ENCODE measurements around the gene FAM120B.
"Not testable (repeated sequence)": the region's sequence is repeated elsewhere in the genome, so short reads cannot be mapped to it uniquely, and the experiment has no call there.

The FAM120B gene

DNA sequence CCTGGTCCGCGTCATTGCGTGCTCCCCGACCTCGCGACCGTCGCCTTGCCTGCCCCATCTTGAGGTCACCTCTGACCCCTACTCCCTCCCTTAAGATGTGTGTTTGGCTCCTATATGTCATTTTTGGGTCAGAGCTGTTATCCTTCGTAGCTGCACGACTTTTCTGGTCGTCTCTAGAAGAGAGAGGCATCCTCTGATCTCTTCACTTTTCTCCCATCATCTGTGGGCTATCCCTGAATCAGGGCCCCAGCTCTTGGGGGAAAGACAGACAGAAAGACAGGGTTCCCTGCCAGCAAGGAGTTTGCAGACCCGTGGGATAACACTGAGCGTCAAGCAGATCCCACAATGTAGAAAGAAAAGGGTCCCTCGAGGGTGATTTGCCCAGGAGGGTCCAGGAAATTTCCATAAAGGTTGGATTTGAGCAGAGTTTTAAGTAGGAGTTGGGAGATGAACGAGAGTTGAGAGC is 555 bp downstream of the FAM120B start:
- no peak for DNase-seq

DNA sequence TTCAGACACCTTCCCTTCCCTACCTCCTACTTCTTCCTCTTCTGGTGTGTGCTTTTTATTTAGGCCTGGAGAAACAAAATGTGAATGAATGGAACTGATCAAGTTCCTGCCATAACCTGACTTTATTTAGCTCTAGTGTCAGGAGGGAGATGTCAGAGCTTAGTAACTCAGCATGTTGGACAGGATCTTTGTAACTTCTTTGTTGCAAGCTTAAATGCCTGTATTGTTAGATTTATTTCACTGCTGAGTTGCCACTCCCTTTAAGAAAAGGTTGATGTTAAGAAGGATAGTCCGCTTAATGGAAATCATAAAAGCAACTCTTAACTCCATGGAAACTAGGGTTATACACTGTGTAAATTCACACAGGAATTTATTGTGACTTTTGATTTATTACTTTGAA is 2.2 kb downstream of the FAM120B start:
- no peak for DNase-seq

DNA sequence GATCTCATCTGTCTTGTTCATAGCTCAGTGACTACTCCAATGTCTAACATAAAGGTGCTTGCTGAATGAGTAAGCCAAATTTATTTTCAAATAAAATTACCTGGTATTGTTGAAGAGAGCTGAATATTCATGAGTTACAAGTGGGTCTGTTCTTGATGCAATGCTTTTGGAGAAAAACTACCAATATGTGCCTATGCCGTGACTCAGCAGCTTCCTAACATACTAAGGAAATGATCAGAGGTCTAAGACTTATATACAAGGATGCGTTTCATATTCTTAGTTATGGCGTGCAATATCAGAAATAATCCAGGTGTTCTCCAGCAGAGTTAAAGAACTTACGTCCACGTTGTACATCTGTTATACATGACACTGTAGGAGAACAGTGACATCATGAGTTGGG is 5.1 kb downstream of the FAM120B start:
- DNase-seq: no peak

DNA sequence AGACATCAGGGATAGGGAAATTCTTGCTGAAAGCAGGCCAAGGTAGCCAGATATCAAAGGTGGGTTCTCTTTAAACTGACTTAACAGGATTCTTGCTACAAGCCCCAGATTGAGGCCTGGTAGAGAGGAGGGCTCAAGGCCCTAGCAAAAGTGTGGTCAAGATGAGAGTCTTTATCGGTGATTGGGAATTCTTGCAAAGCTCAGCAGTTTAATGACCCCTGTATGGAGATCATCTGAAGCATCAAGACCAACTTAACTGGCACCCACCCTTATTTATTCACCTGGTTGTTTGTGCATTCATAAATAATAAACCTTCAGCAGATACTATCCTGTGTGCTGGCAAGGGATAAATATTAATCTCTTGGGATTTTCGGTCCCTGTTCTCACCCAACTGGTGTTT is 6.3 kb downstream of the FAM120B start:
- DNase-seq: no peak

DNA sequence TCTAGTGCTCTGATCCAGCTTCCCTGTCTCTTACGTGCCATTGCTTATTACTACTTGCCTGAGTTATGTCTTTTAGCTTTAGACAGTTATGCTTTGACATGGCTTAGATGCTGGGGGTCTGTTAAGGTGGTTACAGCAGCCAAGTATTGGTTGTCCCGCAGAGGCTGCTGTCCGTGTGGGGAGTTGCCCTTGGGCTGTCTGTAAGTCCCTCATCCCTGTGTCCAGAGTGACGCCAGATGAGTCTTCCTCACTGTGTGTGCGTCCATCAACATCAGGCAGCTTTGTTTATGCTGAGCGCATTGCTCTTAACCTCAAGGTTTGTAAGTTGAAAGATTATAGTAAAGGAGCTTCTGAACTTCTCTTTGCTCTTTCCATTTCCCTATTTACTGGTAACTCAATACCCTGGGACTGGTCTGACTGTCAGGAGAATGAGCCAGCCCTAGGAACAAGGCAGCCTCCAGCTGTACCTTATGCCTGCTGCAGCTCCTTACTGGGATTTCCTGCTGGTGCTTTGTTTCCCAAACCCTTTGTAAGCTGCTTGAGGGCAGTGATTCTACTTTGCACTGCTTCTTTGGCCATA is 7.2 kb downstream of the FAM120B start:
- DNase-seq: no peak

DNA sequence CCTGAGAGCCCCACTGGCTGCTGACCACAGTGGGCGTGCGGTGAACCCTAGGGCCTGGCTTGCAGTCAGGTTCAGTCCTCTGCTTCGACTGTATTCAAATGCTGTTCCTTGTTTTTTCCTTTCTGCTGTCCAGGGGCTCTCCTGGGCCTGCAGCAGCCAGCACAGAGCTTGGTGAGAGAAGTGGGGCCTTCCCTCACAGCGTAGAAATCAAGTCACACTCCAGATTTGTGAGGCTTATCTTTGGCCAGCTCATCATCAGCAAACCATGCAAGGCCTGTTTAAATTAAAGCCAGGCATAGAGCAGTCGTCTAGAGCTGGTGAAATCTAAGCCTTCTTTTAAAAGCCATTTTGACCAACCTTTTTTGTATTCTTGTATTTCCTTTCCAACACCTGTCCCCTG is 8.4 kb downstream of the FAM120B start:
- DNase-seq: no peak

DNA sequence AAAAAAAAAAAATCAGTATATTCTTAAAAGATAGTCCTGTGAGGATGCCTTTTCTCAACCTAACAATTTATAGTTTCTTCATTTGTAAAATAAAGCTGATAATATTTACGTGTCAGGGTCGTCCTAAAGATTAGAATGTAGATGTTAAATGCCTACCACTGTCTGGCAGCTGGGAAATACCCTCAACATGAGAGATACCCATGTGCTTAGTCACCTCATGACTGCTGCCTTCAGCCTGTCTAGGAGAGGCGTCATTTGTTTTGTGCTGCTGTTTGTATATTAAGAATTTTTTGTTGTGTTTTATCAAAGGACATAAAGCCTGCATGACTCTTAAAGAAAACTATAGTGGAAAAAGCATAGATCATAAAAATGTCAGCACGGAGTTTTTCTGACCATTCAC is 9.5 kb downstream of the FAM120B start:
- no peak for DNase-seq

DNA sequence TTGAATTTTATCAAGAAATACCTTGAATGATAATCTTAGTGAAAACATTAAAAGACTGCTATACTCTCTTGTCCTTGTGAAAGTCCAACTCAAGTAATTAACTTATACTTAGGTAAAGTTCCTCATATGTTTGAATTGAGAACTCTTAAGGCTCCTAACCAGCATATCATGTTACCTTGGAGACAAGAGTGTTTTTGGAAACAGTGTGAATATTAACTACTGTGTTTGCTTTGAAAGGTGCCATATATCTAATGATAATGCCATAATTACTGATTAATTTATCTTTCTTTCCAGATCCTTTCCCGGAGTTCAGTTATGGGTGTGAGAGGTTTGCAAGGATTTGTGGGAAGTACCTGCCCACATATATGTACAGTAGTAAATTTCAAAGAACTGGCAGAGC is 10.5 kb downstream of the FAM120B start:
- no peak for DNase-seq

DNA sequence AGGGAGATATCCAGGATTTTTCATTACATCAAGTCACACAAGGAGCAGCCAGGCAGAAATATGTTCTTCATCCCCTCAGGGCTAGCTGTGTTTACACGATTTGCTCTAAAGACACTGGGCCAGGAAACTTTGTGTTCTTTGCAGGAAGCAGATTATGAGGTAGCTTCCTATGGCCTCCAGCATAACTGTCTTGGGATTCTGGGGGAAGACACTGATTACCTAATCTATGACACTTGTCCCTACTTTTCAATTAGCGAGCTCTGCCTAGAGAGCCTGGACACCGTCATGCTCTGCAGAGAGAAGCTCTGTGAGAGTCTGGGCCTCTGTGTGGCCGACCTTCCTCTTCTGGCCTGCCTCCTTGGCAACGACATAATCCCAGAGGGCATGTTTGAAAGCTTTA is 11.2 kb downstream of the FAM120B start:
- DNase-seq: no peak

DNA sequence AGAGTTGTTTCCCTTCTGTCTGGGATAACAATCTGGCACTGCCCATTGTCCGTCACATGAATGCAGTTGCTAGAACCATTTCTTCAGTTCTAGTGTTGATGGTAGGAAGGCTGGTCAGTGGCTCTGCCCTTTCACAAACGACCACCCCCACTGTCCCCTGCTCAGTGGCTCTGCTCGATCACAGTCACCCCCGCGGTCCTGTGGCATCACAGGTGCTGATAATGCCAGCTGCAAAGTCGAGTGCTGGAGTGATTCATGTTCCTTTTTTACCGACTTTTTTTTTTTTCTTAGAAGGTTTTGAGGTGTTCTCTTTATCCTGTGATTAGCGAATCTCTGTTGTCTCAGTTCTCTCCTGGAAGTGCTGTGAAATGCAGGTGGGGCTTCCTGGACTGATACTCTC is 22.8 kb downstream of the FAM120B start:
- DNase-seq: no peak

DNA sequence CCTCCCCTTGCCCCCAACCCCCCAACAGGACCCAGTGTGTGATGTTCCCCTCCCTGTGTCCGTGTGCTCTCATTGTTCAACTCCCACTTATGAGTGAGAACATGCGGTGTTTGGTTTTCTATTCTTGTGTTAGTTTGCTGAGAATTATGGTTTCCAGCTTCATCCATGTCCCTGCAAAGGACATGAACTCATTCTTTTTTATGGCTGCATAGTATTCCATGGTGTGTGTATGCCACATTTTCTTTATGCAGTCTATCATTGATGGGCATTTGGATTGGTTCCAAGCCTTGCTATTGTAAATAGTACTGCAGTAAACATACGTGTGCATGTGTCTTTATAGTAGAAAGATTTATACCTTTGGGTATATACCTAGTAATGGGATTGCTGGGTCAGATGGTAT is 28.6 kb downstream of the FAM120B start:
- not testable (repeated sequence) for DNase-seq

DNA sequence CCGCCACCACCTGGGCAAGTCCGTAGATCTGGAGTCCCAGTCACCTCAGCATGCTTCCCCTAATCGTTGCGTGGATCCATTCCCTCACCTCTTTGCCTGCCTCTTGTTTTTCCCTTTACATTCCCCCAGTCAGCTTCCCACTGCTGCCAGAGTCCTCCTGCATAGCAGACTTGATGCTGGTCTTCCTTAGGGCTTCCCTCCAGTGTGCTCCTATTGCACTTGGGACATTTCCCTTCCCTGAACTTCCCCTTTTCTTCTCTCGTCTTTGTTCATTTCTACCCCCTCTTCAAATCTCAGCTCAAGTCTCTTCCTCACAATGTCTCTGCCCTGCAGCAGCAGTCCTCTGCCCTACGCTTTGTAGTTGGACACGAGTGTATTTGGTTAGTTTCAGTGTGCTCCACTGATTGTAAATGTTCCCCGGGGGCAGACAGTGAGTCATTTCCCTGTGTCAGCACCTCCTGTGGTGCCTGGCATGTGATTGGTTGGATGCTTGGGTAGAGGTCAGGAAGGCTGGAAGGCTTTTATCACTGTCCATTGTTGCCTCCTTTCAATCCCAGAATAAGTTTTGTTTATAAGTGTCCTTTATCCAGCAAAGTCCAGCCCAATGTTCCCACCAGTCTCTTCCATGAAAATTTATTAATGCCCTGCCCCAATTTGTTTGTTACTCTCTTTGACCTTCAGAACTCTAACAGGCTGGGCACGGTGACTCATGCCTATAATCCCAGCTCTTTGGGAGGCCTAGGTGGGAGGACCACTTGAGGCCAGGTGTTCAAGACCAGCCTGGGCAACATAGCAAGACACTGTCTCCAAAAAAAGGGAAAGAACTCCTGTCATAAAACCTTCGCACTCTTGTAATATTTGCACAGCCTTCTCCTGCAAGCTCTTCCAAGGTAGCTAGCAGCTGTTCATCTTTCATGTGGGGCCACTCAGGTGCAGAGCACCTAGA is 38.3 kb downstream of the FAM120B start:
- DNase-seq: no peak

DNA sequence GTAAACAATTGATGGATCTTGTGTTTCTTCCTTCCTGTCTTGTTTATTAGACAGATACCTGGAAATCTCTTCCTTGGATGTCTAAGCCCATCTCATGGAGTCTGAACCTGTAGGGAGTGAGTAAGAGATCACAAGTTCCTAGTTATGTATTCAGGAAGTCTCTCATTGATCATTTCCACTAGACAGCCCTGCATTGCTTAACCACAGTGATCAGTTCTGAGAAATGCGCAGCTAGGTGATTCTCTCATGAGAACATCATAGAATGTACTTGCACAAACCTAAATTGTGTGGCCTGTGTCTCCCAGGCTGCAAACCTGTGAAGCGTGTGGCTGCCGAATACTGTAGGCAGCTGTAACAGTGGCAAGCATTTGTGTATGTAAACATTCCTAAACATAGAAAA is 39.1 kb downstream of the FAM120B start:
- no peak for DNase-seq

DNA sequence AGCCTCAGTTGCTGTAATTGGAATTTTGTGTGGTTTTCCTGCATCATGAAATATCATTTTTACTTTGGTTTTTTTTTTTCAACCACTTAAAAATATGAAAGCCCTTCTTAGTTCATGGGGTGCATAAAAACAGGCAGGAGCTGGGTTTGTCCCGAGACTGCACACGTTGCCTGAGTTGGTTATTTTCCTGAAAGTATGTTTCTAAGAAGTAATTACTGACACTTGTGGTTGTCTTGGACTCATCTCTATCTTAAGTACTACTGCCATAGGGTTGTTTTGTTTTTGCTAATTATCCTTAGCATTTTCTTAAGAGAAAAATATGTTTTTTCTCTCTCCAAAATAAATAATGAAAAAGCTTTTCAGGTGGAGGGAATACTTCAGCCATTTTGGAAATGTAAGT is 40.1 kb downstream of the FAM120B start:
- no peak for DNase-seq

DNA sequence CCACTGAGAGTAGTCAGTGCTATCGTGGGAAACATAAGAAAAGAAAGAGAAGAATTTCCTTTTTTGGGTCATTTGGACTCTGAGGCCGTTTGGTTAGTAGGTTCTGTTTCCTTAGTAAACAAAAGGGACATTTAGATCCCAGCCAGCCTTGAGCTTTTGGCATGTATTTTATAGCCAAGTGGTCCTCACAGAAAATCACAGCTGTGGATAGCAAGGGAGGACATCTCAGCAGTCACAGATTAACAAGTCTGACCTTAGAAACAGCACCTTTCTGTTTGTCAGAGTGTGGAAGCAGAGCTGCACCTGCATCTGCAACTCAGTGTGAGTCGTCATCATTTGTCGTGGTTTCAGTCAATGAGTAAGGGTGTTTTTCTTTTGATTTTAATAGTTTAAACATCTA is 40.5 kb downstream of the FAM120B start:
- DNase-seq: no peak

DNA sequence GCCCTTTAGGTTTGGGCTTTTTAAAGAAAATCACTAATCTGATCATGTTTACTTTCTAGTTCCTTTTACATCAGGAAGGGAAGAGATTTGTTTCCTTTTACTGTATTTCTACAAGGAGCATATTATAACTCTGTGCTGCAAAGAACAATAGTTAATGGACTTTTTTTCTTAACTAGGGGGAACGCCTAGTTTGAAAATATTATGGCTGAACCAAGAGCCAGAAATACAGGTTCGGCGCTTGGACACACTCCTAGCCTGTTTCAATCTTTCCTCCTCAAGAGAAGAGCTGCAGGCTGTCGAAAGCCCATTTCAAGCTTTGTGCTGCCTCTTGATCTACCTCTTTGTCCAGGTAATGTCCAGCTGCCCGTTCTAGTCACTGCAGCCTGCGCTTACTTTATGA is 41.4 kb downstream of the FAM120B start:
- no peak for DNase-seq

DNA sequence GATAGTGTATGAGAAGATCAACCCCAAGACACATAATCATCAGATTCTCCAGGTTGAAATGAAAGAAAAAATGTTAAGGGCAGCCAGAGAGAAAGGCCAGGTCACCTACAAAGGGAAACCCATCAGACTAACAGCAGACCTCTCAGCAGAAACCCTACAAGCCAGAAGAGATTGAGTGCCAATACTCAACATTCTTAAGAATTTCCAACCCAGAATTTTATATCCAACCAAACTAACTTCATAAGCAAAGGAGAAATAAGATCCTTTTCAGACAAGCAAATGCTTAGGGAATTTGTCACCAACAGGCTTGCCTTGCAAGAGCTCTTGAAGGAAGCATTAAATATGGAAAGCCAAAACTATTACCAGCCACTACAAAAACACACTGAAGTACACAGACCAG is 44.9 kb downstream of the FAM120B start:
- not testable (repeated sequence) for DNase-seq

DNA sequence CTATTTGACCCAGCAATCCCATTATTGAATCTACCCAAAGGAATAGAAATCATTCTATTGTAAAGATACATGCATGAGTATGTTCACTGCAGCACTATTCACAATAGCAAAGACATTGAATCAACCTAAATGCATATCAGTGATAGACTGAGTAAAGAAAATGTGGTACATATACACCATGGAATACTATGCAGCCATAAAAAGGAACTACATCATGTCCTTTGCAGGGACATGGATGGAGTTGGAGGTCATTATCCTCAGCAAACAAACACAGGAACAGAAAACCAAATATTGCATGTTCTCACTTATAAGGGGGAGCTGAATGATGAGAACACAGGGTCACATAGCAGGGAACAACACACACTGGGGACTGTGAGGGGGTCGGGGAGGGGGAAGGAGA is 48.6 kb downstream of the FAM120B start:
- DNase-seq: not testable (repeated sequence)

DNA sequence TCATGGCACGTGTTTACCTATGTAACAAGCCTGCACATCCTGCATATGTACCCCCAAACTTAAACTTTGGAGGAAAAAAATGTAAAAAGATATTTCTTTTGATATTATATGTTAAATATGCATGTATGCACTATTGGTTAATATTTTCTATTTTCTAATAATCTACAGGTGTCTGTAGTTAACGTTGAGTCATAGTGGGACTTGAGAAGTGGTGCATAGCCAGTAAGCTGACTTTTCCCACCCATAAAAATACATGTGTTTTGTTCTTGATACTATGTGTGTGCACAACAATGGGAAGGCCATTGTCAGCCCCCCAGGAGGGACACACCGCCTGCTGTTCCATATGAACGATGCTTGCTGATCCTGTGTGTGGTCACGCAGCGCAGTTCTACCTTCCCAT is 49.1 kb downstream of the FAM120B start:
- DNase-seq: no peak

DNA sequence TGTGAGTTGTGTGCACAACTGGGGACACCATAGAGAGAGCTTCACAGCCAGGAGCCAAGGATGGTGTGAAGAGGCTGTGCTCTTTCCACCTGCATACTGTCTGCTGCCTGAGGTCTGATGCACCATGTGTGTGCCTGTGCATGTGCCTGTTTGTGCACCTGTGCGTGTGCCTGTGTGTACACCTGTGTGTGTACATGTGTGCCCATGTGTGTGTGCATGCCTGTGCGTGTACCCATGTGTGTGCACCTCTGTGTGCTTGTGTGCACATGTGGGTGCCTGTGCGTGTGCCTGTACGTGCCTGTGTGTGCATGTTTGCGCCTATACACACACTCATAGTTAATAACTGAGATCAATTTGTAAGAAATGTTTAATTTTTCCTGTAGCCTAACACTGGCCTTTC is 51.3 kb downstream of the FAM120B start:
- DNase-seq: no peak

DNA sequence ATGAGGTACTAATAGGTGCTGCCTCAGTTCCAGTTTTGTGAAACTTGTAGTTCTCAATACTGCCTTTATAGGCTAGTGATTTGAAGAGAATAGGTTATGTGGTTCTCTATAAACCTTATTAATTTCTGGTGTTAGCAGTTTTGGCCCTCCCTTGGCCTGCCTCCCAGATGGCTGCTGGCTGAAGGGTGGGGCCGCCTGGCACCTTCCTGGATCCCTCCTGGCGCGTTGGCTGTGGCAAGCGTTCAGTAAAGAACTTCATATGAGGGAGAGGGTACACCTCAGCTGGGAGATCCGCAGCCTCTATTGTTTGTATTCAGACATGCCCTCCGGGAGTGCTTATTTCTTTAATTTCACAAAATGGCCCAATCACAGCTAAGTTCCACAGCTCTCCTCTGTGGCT is 51.9 kb downstream of the FAM120B start:
- no peak for DNase-seq

DNA sequence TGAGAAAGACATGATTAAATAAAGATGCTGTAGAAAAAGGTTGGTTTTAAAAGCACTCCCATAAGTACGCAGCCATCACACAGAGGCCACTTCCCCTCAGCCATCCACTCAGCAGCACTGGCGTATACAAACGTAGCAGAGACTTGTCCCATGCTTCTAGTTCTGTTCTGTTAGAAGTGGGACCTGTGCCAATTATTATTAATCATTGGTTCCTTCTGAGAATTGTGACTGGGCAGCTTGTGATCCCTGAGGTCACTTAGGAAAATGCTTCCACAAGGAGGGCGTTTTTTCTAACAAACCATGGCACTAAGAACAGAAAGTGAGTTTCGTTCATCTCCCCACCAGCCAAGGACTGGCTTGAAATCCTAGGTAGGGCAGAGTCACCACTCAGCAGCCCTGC is 53.9 kb downstream of the FAM120B start:
- no peak for DNase-seq

DNA sequence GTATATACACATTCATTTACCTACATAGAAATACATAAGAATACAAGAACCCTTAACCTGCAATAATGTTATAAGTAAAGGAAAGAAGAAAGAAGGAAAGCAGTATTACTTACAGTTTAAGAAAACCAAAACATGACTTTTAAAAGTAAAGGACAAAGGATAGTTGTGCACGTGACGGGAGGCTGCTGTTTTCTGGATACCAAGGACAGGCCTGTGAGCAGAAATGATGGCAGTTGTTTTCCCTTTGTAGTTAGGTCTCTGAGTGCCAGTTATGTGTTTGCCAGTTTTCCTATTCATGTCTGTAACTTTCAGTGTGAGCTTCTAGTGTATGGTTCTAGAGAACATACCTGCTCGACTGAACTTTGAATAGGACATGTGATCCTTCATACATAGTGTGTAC is 54.8 kb downstream of the FAM120B start:
- no peak for DNase-seq

DNA sequence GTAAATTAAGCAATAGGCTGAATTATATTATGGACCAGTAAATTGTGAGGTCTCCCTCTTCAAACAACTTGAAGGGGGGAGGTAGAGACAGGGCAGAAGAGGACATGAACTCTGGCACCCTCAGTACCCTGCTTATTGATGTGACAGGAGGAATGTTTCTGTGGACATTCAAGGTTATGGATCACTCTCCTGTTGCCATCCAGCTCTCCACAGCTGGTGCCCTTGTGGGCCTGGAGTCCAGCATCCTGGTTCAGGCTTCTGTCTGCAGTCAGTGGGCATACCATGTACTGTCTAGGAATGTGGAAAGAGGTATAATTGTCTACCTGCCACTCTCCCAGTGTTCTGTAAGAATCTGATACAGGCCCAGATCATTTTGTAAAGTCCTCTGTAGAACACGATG is 55.6 kb downstream of the FAM120B start:
- no peak for DNase-seq

DNA sequence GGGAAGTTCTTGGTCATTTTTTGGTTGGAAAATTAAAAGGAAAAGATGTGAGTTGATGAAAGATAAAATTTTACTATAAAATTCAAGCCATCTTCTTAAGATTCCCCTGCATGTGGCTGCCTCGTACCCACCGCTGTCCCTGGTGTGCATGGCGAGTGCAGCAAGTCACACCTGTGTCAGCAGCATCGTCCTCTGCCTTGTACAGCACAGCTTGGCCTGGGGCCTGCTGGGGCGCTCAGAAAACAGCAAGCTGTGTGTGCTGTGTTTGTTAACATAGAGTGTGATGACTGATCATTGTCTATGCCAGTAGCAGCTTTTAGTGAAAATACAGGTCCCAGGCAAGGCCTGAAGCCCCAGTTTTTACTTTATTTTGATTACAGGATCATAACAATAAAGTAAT is 56.7 kb downstream of the FAM120B start:
- no peak for DNase-seq

Measured in T-helper 9 cell (primary cell).